HEK293 (cell line): Measurements from ENCODE around the gene NRSN2.

Experiments
- GFI1B ChIP-seq: fragments of 450-650 bp; formaldehyde crosslinking; IDR thresholded peaks from 2 replicates; pipeline ENCODE4 v1.5.1; 2016; ENCODE audit warnings: missing biosample characterization, missing genetic modification characterization
- KLF10 ChIP-seq: fragments of 450-650 bp; IDR thresholded peaks from 2 replicates; pipeline ENCODE4 v1.5.1; 2018; ENCODE audit warnings: missing biosample characterization, mild to moderate bottlenecking, missing genetic modification characterization
- KLF7 ChIP-seq: fragments of 450-650 bp; formaldehyde crosslinking; IDR thresholded peaks from 2 replicates; pipeline ENCODE4 v1.5.1; 2016; ENCODE audit warnings: missing biosample characterization, missing genetic modification characterization, borderline replicate concordance
- PRDM10 ChIP-seq: fragments of 450-650 bp; formaldehyde crosslinking; IDR thresholded peaks from 2 replicates; pipeline ENCODE4 v1.5.1; 2016; ENCODE audit warnings: missing biosample characterization, missing genetic modification characterization
- SP3 ChIP-seq: fragments of 450-650 bp; formaldehyde crosslinking; IDR thresholded peaks from 2 replicates; pipeline ENCODE4 v1.5.1; 2016; ENCODE audit warnings: missing biosample characterization, missing genetic modification characterization
- SP7 ChIP-seq: fragments of 450-650 bp; formaldehyde crosslinking; IDR thresholded peaks from 2 replicates; pipeline ENCODE4 v1.5.1; 2016; ENCODE audit warnings: missing biosample characterization, missing genetic modification characterization
- YY1 ChIP-seq: fragments of 450-650 bp; formaldehyde crosslinking; IDR thresholded peaks from 2 replicates; pipeline ENCODE4 v1.5.1; 2018; ENCODE audit warnings: missing biosample characterization, missing genetic modification characterization
- ZBTB1 ChIP-seq: fragments of 450-650 bp; formaldehyde crosslinking; IDR thresholded peaks from 2 replicates; pipeline ENCODE4 v1.5.1; 2016; ENCODE audit warnings: missing biosample characterization, missing genetic modification characterization
- ZBTB21 ChIP-seq: fragments of 450-650 bp; formaldehyde crosslinking; IDR thresholded peaks from 2 replicates; pipeline ENCODE4 v1.5.1; 2017; ENCODE audit warnings: missing biosample characterization, missing genetic modification characterization
- ZBTB8A ChIP-seq: fragments of 450-650 bp; formaldehyde crosslinking; IDR thresholded peaks from 2 replicates; pipeline ENCODE4 v1.5.1; 2016; ENCODE audit warnings: missing biosample characterization, missing genetic modification characterization
- ZFP3 ChIP-seq: fragments of 450-650 bp; formaldehyde crosslinking; IDR thresholded peaks from 2 replicates; pipeline ENCODE4 v1.5.1; 2016; ENCODE audit warnings: low read depth, missing biosample characterization, missing genetic modification characterization
- ZFP37 ChIP-seq: fragments of 450-650 bp; formaldehyde crosslinking; IDR thresholded peaks from 2 replicates; pipeline ENCODE4 v1.5.1; 2016; ENCODE audit warnings: missing biosample characterization, missing genetic modification characterization
- ZNF132 ChIP-seq: fragments of 450-650 bp; formaldehyde crosslinking; IDR thresholded peaks from 2 replicates; pipeline ENCODE4 v1.5.1; 2017; ENCODE audit warnings: missing biosample characterization, missing genetic modification characterization, borderline replicate concordance
- ZNF184 ChIP-seq: fragments of 450-650 bp; IDR thresholded peaks from 2 replicates; pipeline ENCODE4 v1.5.1; 2018; ENCODE audit warnings: missing biosample characterization, mild to moderate bottlenecking, missing genetic modification characterization
- ZNF19 ChIP-seq: fragments of 450-650 bp; formaldehyde crosslinking; IDR thresholded peaks from 2 replicates; pipeline ENCODE4; 2016; ENCODE audit warnings: missing biosample characterization, missing genetic modification characterization, low read depth
- ZNF354C ChIP-seq: fragments of 450-650 bp; formaldehyde crosslinking; IDR thresholded peaks from 2 replicates; pipeline ENCODE4 v1.5.1; 2016; ENCODE audit warnings: missing biosample characterization, missing genetic modification characterization, low read depth, borderline replicate concordance
- ZNF391 ChIP-seq: fragments of 450-650 bp; formaldehyde crosslinking; IDR thresholded peaks from 2 replicates; pipeline ENCODE4 v1.5.1; 2016; ENCODE audit warnings: low read depth, missing biosample characterization, missing genetic modification characterization, borderline replicate concordance
- ZNF394 ChIP-seq: fragments of 450-650 bp; formaldehyde crosslinking; IDR thresholded peaks from 2 replicates; pipeline ENCODE4 v1.5.1; 2016; ENCODE audit warnings: missing biosample characterization, missing genetic modification characterization, mild to moderate bottlenecking, moderate library complexity, borderline replicate concordance
- ZNF404 ChIP-seq: fragments of 450-650 bp; formaldehyde crosslinking; IDR thresholded peaks from 2 replicates; pipeline ENCODE4 v1.5.1; 2017; ENCODE audit warnings: missing biosample characterization, missing genetic modification characterization
- ZNF501 ChIP-seq: fragments of 450-650 bp; formaldehyde crosslinking; IDR thresholded peaks from 2 replicates; pipeline ENCODE4 v1.5.1; 2016; ENCODE audit warnings: missing biosample characterization, missing genetic modification characterization
- ZNF510 ChIP-seq: fragments of 450-650 bp; formaldehyde crosslinking; IDR thresholded peaks from 2 replicates; pipeline ENCODE4 v1.5.1; 2018; ENCODE audit warnings: mild to moderate bottlenecking, missing genetic modification characterization, missing biosample characterization; ENCODE audit not compliant: insufficient replicate concordance
- ZNF529 ChIP-seq: fragments of 450-650 bp; formaldehyde crosslinking; IDR thresholded peaks from 2 replicates; pipeline ENCODE4 v1.5.1; 2017; ENCODE audit warnings: missing genetic modification characterization, missing biosample characterization; ENCODE audit not compliant: insufficient replicate concordance
- ZNF548 ChIP-seq: fragments of 450-650 bp; formaldehyde crosslinking; IDR thresholded peaks from 2 replicates; pipeline ENCODE4 v1.5.1; 2016; ENCODE audit warnings: missing biosample characterization, missing genetic modification characterization
- ZNF654 ChIP-seq: fragments of 450-650 bp; formaldehyde crosslinking; IDR thresholded peaks from 2 replicates; pipeline ENCODE4 v1.5.1; 2016; ENCODE audit warnings: low read depth, missing biosample characterization, missing genetic modification characterization
- ZNF692 ChIP-seq: fragments of 450-650 bp; formaldehyde crosslinking; IDR thresholded peaks from 2 replicates; pipeline ENCODE4 v1.5.1; 2016; ENCODE audit warnings: missing biosample characterization, missing genetic modification characterization
- ZNF747 ChIP-seq: fragments of 450-650 bp; formaldehyde crosslinking; IDR thresholded peaks from 2 replicates; pipeline ENCODE4 v1.5.1; 2016; ENCODE audit warnings: missing biosample characterization, missing genetic modification characterization
- ZNF792 ChIP-seq: fragments of 450-650 bp; formaldehyde crosslinking; IDR thresholded peaks from 2 replicates; pipeline ENCODE4 v1.5.1; 2016; ENCODE audit warnings: missing biosample characterization, missing genetic modification characterization
- ZNF837 ChIP-seq: fragments of 450-650 bp; formaldehyde crosslinking; IDR thresholded peaks from 2 replicates; pipeline ENCODE4 v1.5.1; 2016; ENCODE audit warnings: missing biosample characterization, missing genetic modification characterization
- ZXDB ChIP-seq: fragments of 450-650 bp; formaldehyde crosslinking; IDR thresholded peaks from 2 replicates; pipeline ENCODE4 v1.5.1; 2016; ENCODE audit warnings: missing biosample characterization, missing genetic modification characterization
- TF ChIP-seq, protein P1 (sequence below): fragments of 450-650 bp; IDR thresholded peaks from 2 replicates; pipeline ENCODE4 v1.5.1; 2018; ENCODE audit warnings: missing biosample characterization, mild to moderate bottlenecking, missing genetic modification characterization
- TF ChIP-seq, protein P2 (sequence below): fragments of 450-650 bp; formaldehyde crosslinking; IDR thresholded peaks from 2 replicates; pipeline ENCODE4 v1.5.1; 2016; ENCODE audit warnings: missing biosample characterization, missing genetic modification characterization

NRSN2 gene

GRCh38 chr20:380763-381580, 34.1 kb downstream of the NRSN2 start (continued):
- TF ChIP-seq ZNF747 = no peak
- TF ChIP-seq, protein P1, sequence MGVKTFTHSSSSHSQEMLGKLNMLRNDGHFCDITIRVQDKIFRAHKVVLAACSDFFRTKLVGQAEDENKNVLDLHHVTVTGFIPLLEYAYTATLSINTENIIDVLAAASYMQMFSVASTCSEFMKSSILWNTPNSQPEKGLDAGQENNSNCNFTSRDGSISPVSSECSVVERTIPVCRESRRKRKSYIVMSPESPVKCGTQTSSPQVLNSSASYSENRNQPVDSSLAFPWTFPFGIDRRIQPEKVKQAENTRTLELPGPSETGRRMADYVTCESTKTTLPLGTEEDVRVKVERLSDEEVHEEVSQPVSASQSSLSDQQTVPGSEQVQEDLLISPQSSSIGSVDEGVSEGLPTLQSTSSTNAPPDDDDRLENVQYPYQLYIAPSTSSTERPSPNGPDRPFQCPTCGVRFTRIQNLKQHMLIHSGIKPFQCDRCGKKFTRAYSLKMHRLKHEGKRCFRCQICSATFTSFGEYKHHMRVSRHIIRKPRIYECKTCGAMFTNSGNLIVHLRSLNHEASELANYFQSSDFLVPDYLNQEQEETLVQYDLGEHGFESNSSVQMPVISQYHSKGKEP (tag by site-specific recombination) = peak; percentile 74
- TF ChIP-seq ZFP37 = 0 out of 2 replicates have a peak, but pooled peaks have one; percentile 57
- TF ChIP-seq, protein P2, sequence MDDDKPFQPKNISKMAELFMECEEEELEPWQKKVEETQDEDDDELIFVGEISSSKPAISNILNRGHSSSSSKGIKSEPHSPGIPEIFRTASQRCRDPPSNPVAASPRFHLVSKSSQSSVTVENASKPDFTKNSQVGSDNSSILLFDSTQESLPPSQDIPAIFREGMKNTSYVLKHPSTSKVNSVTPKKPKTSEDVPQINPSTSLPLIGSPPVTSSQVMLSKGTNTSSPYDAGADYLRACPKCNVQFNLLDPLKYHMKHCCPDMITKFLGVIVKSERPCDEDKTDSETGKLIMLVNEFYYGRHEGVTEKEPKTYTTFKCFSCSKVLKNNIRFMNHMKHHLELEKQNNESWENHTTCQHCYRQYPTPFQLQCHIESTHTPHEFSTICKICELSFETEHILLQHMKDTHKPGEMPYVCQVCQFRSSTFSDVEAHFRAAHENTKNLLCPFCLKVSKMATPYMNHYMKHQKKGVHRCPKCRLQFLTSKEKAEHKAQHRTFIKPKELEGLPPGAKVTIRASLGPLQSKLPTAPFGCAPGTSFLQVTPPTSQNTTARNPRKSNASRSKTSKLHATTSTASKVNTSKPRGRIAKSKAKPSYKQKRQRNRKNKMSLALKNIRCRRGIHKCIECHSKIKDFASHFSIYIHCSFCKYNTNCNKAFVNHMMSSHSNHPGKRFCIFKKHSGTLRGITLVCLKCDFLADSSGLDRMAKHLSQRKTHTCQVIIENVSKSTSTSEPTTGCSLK (tag by site-specific recombination) = no peak
- no peak for TF ChIP-seq GFI1B (tag by site-specific recombination)
- TF ChIP-seq ZNF394 (tag by site-specific recombination) = peak; percentile 86
- TF ChIP-seq YY1 = no peak
- TF ChIP-seq PRDM10 = peak; percentile 79
- no peak for TF ChIP-seq ZNF548 (tag by site-specific recombination)
- no peak for TF ChIP-seq ZNF792 (tag by site-specific recombination)
- TF ChIP-seq ZNF404 = no peak
- no peak for TF ChIP-seq ZNF354C (tag by site-specific recombination)
- TF ChIP-seq ZNF132 (tag by site-specific recombination) = no peak
- TF ChIP-seq ZXDB = peak; percentile 74; the same call in 1 of the 2 replicates
- no peak for TF ChIP-seq ZNF501 (tag by site-specific recombination)
- TF ChIP-seq KLF7 = peak; percentile 80; the same call in 1 of the 2 replicates
- TF ChIP-seq KLF10 (tag by site-specific recombination) = no peak; the same call in none of the 2 replicates
- peak; percentile 81 for TF ChIP-seq ZNF692 (tag by site-specific recombination)
- TF ChIP-seq ZNF391 = 0 out of 2 replicates have a peak, but pooled peaks have one; percentile 39
- TF ChIP-seq ZBTB8A (tag by site-specific recombination) = peak; percentile 70
- TF ChIP-seq ZNF184 (tag by site-specific recombination) = no peak
- TF ChIP-seq ZNF837 (tag by site-specific recombination) = no peak
- TF ChIP-seq ZNF654 = no peak
- TF ChIP-seq ZNF529 (tag by site-specific recombination) = no peak
- no peak for TF ChIP-seq ZBTB1 (tag by site-specific recombination)
- no peak for TF ChIP-seq ZBTB21 (tag by site-specific recombination)
- TF ChIP-seq SP3 (tag by site-specific recombination) = peak; percentile 66; the same call in 1 of the 2 replicates
- no peak for TF ChIP-seq ZNF19 (tag by site-specific recombination)
- TF ChIP-seq ZNF510 = no peak
- TF ChIP-seq SP7 (tag by site-specific recombination) = peak; percentile 86
- TF ChIP-seq ZFP3 (tag by site-specific recombination) = no peak
